ENCODE results near the gene HPS1.

The HPS1 gene

DNA sequence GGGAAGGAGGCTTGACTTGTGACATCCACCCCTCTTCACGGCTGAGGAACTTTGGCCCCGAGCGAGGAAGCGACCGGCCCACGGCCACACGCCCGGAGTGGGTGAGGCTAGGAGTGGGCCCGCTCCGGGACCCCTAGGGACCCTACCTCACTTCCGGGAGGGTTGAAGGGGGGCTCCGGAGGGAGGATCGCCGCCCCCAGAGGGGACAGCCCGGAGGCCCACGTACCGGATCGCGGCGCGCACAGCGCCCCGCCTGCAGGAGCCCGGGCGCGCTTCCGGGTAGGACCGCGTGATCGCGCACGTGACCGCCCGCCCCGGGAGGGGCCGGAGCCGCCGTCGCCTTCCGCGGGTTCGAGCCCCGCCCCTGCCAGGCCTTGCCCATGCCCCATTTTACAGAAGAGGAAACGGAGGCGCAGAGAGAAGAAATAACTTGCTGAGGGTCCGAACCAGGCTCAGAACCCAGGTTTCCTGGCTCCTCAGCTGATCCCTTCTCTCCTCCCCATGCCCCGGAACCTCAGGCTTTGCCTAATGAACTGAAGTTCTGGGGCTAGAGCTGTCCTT lies at the start of gene HPS1:
HPS1 (minus strand) TSS at position 275 of the 561 bp plus-strand sequence. CDS start 3,695 bp downstream, outside the sequence.
- no peak for DNase-seq
- Histone ChIP-seq H3K9me3 (ENCODE audit: severe bottlenecking) (no peaks in the 10 kb centered on the region), H3K27ac (no peak within 1 kb of the TSS), H3K27me3 (ENCODE audit: insufficient read depth, low read depth, severe bottlenecking) (peaks cover 26% of the 10 kb centered on the region), H3K36me3 (no peaks in the 10 kb centered on the region), H3K4me3 (ENCODE audit: low read depth, low read length) (no peak within 1 kb of the TSS)
- TF ChIP-seq, protein P1, sequence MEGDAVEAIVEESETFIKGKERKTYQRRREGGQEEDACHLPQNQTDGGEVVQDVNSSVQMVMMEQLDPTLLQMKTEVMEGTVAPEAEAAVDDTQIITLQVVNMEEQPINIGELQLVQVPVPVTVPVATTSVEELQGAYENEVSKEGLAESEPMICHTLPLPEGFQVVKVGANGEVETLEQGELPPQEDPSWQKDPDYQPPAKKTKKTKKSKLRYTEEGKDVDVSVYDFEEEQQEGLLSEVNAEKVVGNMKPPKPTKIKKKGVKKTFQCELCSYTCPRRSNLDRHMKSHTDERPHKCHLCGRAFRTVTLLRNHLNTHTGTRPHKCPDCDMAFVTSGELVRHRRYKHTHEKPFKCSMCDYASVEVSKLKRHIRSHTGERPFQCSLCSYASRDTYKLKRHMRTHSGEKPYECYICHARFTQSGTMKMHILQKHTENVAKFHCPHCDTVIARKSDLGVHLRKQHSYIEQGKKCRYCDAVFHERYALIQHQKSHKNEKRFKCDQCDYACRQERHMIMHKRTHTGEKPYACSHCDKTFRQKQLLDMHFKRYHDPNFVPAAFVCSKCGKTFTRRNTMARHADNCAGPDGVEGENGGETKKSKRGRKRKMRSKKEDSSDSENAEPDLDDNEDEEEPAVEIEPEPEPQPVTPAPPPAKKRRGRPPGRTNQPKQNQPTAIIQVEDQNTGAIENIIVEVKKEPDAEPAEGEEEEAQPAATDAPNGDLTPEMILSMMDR (IDR thresholded peaks at IDR 0.05; ENCODE audit: low read depth, low read length) = no peak

DNA sequence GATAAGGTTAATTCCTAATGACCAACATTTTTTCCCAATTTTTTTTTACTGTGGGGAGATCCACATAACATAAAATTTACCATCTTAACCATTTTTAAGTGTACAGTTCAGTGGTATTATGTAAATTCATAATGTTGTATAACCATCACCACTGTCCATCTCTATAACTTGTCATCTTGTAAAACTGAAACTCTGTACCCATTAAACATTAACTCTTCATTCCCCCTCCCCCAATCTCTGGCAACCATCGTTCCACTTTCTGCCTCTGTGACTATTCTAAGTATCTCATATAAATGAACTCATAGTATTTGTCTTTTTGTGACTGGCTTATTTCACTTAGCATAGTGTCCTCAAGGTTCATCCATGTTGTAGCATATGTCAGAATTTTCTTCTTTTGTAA lies 46.0 kb upstream of the HPS1 start:
- DNase-seq = no peak
- H3K36me3 ChIP-seq = no peaks in the 10 kb centered on the region
- H3K27me3 ChIP-seq (ENCODE audit: insufficient read depth, low read depth, severe bottlenecking) = peaks cover 36% of the 10 kb centered on the region
- H3K4me3 ChIP-seq (ENCODE audit: low read depth, low read length) = no peak overlapping the region
- TF ChIP-seq, protein P1 (IDR thresholded peaks at IDR 0.05; ENCODE audit: low read depth, low read length) = no peak
- H3K27ac ChIP-seq = no peak overlapping the region
- peaks cover 10% of the 10 kb centered on the region for H3K9me3 ChIP-seq (ENCODE audit: severe bottlenecking)

DNA sequence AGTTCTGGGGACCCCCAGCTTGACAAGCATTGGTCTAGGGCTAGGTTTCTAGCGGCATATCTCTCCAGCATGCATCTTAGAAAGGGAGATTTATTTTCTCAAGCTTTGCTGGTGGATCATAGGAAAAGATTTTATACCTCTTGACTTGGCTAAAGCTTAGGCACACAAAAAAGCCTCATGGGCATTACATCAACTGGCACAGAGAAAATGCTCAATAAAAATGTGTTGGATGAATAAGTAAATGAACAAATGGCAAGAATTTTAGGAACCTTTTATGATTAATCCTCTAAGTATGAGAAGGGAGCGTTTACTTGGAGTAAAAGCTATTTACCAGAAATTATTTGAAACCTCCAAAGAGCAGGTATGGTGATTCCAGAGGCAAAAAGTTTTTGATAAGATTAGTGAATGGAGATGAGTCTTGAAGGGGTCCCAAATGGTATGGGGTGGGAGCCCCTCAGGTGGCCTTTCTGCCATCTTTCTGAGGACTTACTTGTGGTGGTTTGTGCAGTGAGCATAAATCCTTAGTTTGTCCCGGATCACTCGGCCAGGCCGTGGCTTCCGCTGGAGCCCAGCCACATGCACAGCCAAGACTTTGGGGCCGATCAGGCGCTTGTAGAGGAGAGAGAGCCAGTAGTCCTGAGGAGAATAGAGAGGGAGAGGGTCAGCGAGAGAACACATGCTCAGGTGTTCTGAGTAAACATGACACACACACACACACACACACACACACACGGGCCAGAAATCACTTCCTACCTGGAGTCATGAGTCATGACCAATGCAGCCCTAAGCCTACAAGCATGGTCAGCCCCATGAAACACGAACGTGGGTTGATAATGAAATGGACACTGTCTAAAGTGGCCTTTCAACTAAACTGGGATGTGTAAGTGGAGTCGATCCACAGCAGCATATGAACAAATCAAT lies 43.1 kb upstream of the HPS1 start:
- no peak for DNase-seq
- H3K27ac ChIP-seq = no peak overlapping the region
- TF ChIP-seq, protein P1 (IDR thresholded peaks at IDR 0.05; ENCODE audit: low read depth, low read length) = no peak

DNA sequence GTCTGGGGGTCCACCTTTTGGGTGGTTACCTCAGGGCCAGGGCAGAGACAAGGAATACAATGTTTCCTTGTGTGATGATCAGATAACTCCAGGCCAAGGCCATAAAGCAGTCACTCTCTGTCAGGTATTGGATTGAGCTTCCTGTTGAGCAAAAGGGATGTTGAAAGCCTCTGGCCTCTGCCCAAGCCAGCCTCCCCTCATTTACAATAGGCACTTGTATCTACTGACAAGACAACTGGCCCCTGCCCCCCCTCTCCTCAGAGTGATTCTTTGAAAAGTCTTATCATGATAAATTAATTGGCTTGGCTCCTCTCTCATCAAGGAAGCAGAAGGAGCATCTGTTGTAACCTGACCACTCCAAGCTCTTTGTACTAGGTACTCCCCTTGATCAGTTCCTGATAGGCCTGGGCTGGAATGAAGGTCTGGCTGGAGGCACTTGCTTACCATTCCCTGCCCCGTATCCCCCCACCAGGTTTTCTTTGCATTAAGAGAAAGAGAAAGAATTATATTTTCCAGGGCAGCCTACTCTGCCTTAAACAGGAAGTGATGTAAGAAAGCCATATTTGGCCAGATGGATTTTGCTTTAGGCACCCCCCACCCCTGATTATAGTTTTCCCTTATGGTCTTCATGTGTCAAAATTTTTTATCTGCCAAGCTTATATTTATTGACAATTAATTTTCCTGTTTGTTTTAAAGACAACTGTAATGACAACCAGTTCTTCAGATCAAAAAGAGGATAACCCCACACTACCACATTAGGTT lies 42.1 kb upstream of the HPS1 start:
- TF ChIP-seq, protein P1 (IDR thresholded peaks at IDR 0.05; ENCODE audit: low read depth, low read length) = no peak
- no peak overlapping the region for H3K27ac ChIP-seq
- peaks cover 62% of the 10 kb centered on the region for H3K27me3 ChIP-seq (ENCODE audit: insufficient read depth, low read depth, severe bottlenecking)
- H3K9me3 ChIP-seq (ENCODE audit: severe bottlenecking) = no peaks in the 10 kb centered on the region
- no peak for DNase-seq
- no peak overlapping the region for H3K4me3 ChIP-seq (ENCODE audit: low read depth, low read length)
- H3K36me3 ChIP-seq = no peaks in the 10 kb centered on the region

More for the DNA sequence above, 43.1 kb upstream of the HPS1 start:
- Histone ChIP-seq H3K36me3 (no peaks in the 10 kb centered on the region), H3K9me3 (ENCODE audit: severe bottlenecking) (no peaks in the 10 kb centered on the region), H3K27me3 (ENCODE audit: insufficient read depth, low read depth, severe bottlenecking) (peaks cover 55% of the 10 kb centered on the region), H3K4me3 (ENCODE audit: low read depth, low read length) (no peak overlapping the region)

DNA sequence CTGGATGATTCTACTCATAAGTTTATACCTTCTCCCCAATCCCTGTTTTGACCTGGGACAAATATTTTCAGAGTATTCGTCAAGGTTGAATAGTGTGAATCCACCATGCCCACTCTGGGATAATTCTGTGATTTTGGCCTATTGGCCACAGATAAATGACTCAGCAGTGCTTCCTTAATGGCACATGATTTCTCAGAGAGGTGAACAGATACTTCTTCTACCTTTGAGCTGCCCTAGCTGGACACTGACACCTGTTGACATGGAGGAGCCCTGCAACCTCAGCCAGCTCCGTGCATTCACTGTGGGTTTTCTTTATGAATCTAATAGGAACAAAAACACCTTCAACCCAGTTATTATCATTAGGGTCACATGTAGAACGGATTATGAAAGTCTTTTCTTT lies 40.9 kb upstream of the HPS1 start:
- Histone ChIP-seq H3K9me3 (ENCODE audit: severe bottlenecking) (no peaks in the 10 kb centered on the region), H3K4me3 (ENCODE audit: low read depth, low read length) (no peak overlapping the region), H3K27me3 (ENCODE audit: insufficient read depth, low read depth, severe bottlenecking) (peaks cover 62% of the 10 kb centered on the region), H3K27ac (no peak overlapping the region), H3K36me3 (no peaks in the 10 kb centered on the region)
- no peak for DNase-seq
- TF ChIP-seq, protein P1 (IDR thresholded peaks at IDR 0.05; ENCODE audit: low read depth, low read length) = no peak

Data from WERI-Rb-1 (cell line).